Activated T-cell treated with anti-CD3 and anti-CD28 coated beads, Interleukin-2, amount 50 U/mL, for 24 hours (primary cell): ENCODE data around the gene DNAH8.
"Not testable (repeated sequence)": the region's sequence is repeated elsewhere in the genome, so short reads cannot be mapped to it uniquely, and the experiment has no call there.

Source experiments
- DNase-seq: peaks from one replicate; pipeline ENCODE4 v3.0.0-alpha.2; 2020
- H3K27ac Mint-ChIP-seq: 2 replicates; pipeline ENCODE4 v1.8.0; 2020; ENCODE audit warnings: mild to moderate bottlenecking, mixed read lengths
- H3K27me3 Mint-ChIP-seq: 2 replicates; pipeline ENCODE4 v1.8.0; 2020; ENCODE audit warnings: mixed read lengths
- H3K36me3 Mint-ChIP-seq: 2 replicates; pipeline ENCODE4 v1.8.0; 2020; ENCODE audit warnings: low read depth, mixed read lengths
- H3K4me1 Mint-ChIP-seq: 2 replicates; pipeline ENCODE4 v1.8.0; 2020; ENCODE audit warnings: low read depth, mixed read lengths
- H3K4me3 Mint-ChIP-seq: 2 replicates; pipeline ENCODE4 v1.8.0; 2020; ENCODE audit warnings: mild to moderate bottlenecking, moderate library complexity, mixed read lengths
- H3K9me3 Mint-ChIP-seq: 2 replicates; pipeline ENCODE4 v1.8.0; 2020; ENCODE audit warnings: mixed read lengths

DNAH8 gene

GRCh38 chr6:38688579-38689087, 26.5 kb upstream of the DNAH8 start:
- H3K27ac Mint-ChIP-seq: peak overlapping the region; percentile 19

DNA sequence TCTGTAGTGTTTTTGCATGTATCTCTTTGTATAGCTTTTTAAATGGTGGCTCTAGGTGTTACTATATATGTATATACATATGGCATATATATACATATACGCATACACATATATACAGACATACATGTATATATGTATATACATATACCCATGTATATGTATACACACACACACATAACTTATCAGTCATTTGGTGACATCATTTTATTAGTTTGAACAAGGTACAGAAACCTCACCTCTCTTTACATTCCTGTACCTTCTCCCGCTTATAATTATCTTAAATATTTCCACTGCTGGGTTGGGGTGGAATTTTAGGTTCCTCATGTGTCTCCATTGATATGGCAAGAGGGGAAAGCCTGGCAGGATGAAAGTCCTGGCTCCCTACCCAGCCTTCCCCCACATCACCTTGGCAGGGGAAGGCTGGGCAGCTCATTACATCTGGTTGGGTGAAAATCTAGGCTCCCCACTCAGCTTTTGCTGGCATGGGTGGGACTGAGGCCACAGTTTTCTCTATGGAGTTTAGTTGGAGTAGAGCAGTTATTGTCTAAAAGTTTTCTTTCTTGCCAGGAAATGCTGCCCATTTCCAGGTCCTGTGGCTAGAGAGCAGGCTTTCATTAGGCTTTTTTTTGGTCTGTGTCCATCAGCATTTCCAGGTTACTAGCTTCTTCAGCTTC, 19.7 kb upstream of the DNAH8 start:
- DNase-seq: no peak
- Mint-ChIP-seq H3K9me3 (peaks cover 6% of the 10 kb centered on the region), H3K27ac (peak overlapping the region; percentile 27), H3K27me3 (no peaks in the 10 kb centered on the region), H3K4me1 (peaks cover 53% of the 10 kb centered on the region), H3K4me3 (no peak overlapping the region), H3K36me3 (peaks cover 53% of the 10 kb centered on the region)

More at GRCh38 chr6:38688579-38689087, 26.5 kb upstream of the DNAH8 start:
- Mint-ChIP-seq H3K9me3 (no peaks in the 10 kb centered on the region), H3K36me3 (peaks cover 49% of the 10 kb centered on the region), H3K27me3 (no peaks in the 10 kb centered on the region), H3K4me1 (peaks cover 25% of the 10 kb centered on the region), H3K4me3 (no peak overlapping the region)
- no peak for DNase-seq

GRCh38 chr6:38695933-38696332, 19.2 kb upstream of the DNAH8 start:
- no peaks in the 10 kb centered on the region for H3K27me3 Mint-ChIP-seq
- peaks cover 56% of the 10 kb centered on the region for H3K4me1 Mint-ChIP-seq
- H3K27ac Mint-ChIP-seq: peak overlapping the region; percentile 27
- H3K36me3 Mint-ChIP-seq: peaks cover 57% of the 10 kb centered on the region
- no peak overlapping the region for H3K4me3 Mint-ChIP-seq
- peaks cover 7% of the 10 kb centered on the region for H3K9me3 Mint-ChIP-seq
- DNase-seq: no peak

GRCh38 chr6:38696345-38696744, 18.8 kb upstream of the DNAH8 start:
- Mint-ChIP-seq H3K36me3 (peaks cover 60% of the 10 kb centered on the region), H3K27ac (no peak overlapping the region), H3K4me1 (peaks cover 58% of the 10 kb centered on the region), H3K4me3 (no peak overlapping the region), H3K27me3 (no peaks in the 10 kb centered on the region), H3K9me3 (peaks cover 7% of the 10 kb centered on the region)
- no peak for DNase-seq

DNA sequence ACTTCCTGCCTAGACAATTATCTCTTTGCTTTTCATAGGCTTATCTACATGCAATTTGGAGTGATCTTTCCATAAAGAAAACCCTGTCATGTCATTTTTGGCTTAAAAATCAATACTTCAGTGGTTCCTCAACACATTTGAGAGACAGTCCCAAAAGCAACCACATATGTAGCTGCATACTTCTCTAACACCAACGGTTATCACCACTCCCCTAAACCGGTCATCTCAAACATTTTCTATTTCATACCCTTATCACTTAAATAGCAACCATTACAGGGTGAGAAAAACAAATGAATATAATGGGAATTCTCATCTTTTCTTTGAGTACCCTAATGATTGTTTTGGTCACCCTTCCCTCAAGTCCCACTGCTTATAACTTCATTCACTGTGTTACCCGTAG, 17.3 kb upstream of the DNAH8 start:
- no peak overlapping the region for H3K4me3 Mint-ChIP-seq
- H3K4me1 Mint-ChIP-seq: peaks cover 69% of the 10 kb centered on the region
- peaks cover 7% of the 10 kb centered on the region for H3K9me3 Mint-ChIP-seq
- DNase-seq: no peak
- H3K36me3 Mint-ChIP-seq: peaks cover 74% of the 10 kb centered on the region
- no peaks in the 10 kb centered on the region for H3K27me3 Mint-ChIP-seq
- peak overlapping the region; percentile 35 for H3K27ac Mint-ChIP-seq

GRCh38 chr6:38699702-38700101, 15.4 kb upstream of the DNAH8 start:
- DNase-seq, H3K27ac Mint-ChIP-seq, H3K9me3 Mint-ChIP-seq, H3K27me3 Mint-ChIP-seq, H3K4me3 Mint-ChIP-seq: not testable (repeated sequence)
- peaks cover 66% of the 10 kb centered on the region for H3K4me1 Mint-ChIP-seq
- peaks cover 68% of the 10 kb centered on the region for H3K36me3 Mint-ChIP-seq

- Mint-ChIP-seq H3K4me1 (peaks cover 51% of the 10 kb centered on the region), H3K27me3 (peaks cover 7% of the 10 kb centered on the region), H3K27ac (peak overlapping the region; percentile 92), H3K36me3 (peaks cover 53% of the 10 kb centered on the region), H3K4me3 (peak overlapping the region; percentile 86), H3K9me3 (peaks cover 7% of the 10 kb centered on the region)
- no peak for DNase-seq
These were observed 13.6 kb upstream of the DNAH8 start for GRCh38 chr6:38701551-38701950.

DNA sequence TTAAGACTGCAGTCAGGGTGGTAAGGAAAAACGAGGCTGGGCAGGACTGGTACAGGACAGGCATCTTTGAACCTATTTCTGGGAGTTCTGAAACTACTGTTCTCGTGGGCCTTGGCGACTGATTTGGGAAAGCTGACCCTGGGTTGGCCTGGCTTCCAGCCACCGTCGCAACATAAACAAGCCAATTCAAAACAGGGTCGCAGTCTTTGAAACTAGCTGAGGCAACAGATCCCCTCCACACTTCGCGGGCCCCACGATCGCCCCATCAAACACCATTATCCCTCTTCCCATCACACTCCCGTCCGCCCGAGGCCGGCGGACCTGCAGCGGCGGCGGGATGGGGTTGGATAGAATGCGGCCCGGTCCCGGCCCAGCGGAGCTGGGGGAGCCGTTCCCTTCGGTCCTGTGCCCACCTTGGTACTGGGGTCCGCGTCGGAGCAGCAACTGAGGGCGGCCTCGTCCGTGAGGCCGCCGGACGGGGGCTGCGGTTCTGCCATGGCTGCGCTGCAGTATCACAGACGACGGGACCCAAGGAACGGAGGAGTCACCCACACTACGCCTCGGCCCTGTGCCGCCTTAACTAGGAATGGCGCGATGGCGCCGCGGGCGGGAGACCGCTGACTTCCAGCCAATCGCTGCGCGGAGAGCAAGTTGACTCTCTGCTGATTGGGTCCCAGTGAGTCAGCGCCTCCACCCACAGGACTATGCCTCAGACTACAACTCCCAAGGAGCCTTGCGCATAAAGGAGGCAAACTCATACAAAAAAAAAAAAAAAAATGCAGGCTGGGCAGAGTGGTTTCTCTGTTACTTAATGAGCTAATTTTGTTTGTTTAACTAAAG, 12.3 kb upstream of the DNAH8 start, which contains the start of gene GLO1:
TSS of gene GLO1 (minus strand) at position 588 of the 840 bp plus-strand sequence. CDS start at position 497, 91 bp downstream.
- Mint-ChIP-seq H3K4me3 (peak within 1 kb of the TSS; percentile 86), H3K4me1 (peaks cover 43% of the 10 kb centered on the region), H3K27ac (peak within 1 kb of the TSS; percentile 92), H3K27me3 (peaks cover 14% of the 10 kb centered on the region), H3K9me3 (peaks cover 7% of the 10 kb centered on the region), H3K36me3 (peaks cover 51% of the 10 kb centered on the region)
- peak; percentile 95 for DNase-seq

GRCh38 chr6:38703949-38704590, 11.0 kb upstream of the DNAH8 start:
- DNase-seq: no peak
- peaks cover 14% of the 10 kb centered on the region for H3K27me3 Mint-ChIP-seq
- H3K36me3 Mint-ChIP-seq: peaks cover 39% of the 10 kb centered on the region
- H3K27ac Mint-ChIP-seq: no peak overlapping the region
- peaks cover 7% of the 10 kb centered on the region for H3K9me3 Mint-ChIP-seq
- peaks cover 33% of the 10 kb centered on the region for H3K4me1 Mint-ChIP-seq
- no peak overlapping the region for H3K4me3 Mint-ChIP-seq

GRCh38 chr6:38705924-38706323, 9.2 kb upstream of the DNAH8 start:
- DNase-seq: no peak
- Mint-ChIP-seq H3K27me3 (peaks cover 14% of the 10 kb centered on the region), H3K4me1 (peaks cover 22% of the 10 kb centered on the region), H3K4me3 (no peak overlapping the region), H3K27ac (no peak overlapping the region), H3K9me3 (no peaks in the 10 kb centered on the region), H3K36me3 (peaks cover 21% of the 10 kb centered on the region)

DNA sequence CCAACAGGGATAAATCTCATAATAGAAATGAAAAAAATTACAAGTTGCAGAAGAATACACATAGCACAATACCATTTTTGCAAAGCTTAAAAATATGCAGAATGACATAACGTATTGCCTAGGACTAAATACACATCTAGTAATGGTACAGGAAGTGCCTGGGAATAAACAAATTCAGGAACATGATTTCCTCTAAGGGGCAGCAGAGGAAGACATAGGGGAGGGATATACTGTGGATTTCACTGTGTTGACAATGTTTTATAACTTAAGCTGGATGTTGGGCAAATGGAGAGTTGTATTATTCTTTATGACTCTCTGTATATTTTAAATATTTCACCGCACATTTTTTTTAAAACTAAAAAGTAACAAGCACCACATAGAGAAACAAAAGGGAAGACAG, 6.6 kb upstream of the DNAH8 start:
- peaks cover 14% of the 10 kb centered on the region for H3K27me3 Mint-ChIP-seq
- no peaks in the 10 kb centered on the region for H3K36me3 Mint-ChIP-seq
- H3K27ac Mint-ChIP-seq: no peak overlapping the region
- no peak for DNase-seq
- H3K4me1 Mint-ChIP-seq: peaks cover 10% of the 10 kb centered on the region
- H3K4me3 Mint-ChIP-seq: no peak overlapping the region
- H3K9me3 Mint-ChIP-seq: no peaks in the 10 kb centered on the region

- DNase-seq: peak; percentile 62
- Mint-ChIP-seq H3K27ac (peak overlapping the region; percentile 62), H3K27me3 (peaks cover 20% of the 10 kb centered on the region), H3K4me3 (peak overlapping the region; percentile 67), H3K9me3 (no peaks in the 10 kb centered on the region), H3K36me3 (no peaks in the 10 kb centered on the region), H3K4me1 (peaks cover 30% of the 10 kb centered on the region)
These were observed 1.3 kb upstream of the DNAH8 start for GRCh38 chr6:38713812-38714211.

- no peak for DNase-seq
- peaks cover 30% of the 10 kb centered on the region for H3K4me1 Mint-ChIP-seq
- H3K9me3 Mint-ChIP-seq: no peaks in the 10 kb centered on the region
- peak overlapping the region; percentile 70 for H3K27ac Mint-ChIP-seq
- H3K4me3 Mint-ChIP-seq: peak overlapping the region; percentile 67
- H3K27me3 Mint-ChIP-seq: peaks cover 26% of the 10 kb centered on the region
- no peaks in the 10 kb centered on the region for H3K36me3 Mint-ChIP-seq
These were observed 684 bp upstream of the DNAH8 start for GRCh38 chr6:38714239-38715015.

GRCh38 chr6:38716825-38717224, 1.7 kb downstream of the DNAH8 start:
- Mint-ChIP-seq H3K27me3 (peaks cover 46% of the 10 kb centered on the region), H3K4me3 (no peak overlapping the region), H3K9me3 (no peaks in the 10 kb centered on the region), H3K36me3 (no peaks in the 10 kb centered on the region), H3K27ac (no peak overlapping the region), H3K4me1 (peaks cover 24% of the 10 kb centered on the region)
- DNase-seq: no peak
